ENCODE data around the gene DCUN1D1.

The DCUN1D1 gene

GRCh38 chr3:182986021-182986420, 5.7 kb upstream of the DCUN1D1 start:
- Histone ChIP-seq H3K27me3 (ENCODE audit: insufficient read depth, poor library complexity, severe bottlenecking) (no peaks in the 10 kb centered on the region), H3K4me3 (replicated peaks; ENCODE audit: insufficient read depth, low read length) (no peak overlapping the region), H3K27ac (replicated peaks) (no peak overlapping the region)
- TF ChIP-seq, protein P1, sequence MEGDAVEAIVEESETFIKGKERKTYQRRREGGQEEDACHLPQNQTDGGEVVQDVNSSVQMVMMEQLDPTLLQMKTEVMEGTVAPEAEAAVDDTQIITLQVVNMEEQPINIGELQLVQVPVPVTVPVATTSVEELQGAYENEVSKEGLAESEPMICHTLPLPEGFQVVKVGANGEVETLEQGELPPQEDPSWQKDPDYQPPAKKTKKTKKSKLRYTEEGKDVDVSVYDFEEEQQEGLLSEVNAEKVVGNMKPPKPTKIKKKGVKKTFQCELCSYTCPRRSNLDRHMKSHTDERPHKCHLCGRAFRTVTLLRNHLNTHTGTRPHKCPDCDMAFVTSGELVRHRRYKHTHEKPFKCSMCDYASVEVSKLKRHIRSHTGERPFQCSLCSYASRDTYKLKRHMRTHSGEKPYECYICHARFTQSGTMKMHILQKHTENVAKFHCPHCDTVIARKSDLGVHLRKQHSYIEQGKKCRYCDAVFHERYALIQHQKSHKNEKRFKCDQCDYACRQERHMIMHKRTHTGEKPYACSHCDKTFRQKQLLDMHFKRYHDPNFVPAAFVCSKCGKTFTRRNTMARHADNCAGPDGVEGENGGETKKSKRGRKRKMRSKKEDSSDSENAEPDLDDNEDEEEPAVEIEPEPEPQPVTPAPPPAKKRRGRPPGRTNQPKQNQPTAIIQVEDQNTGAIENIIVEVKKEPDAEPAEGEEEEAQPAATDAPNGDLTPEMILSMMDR (IDR thresholded peaks at IDR 0.05; ENCODE audit: insufficient read depth, low read length): no peak
- no peak for TF ChIP-seq GABPA (IDR thresholded peaks at IDR 0.05; ENCODE audit: low read depth)
- no peak for TF ChIP-seq POLR2AphosphoS5 (IDR thresholded peaks at IDR 0.05; ENCODE audit: low read depth)
- no peak for TF ChIP-seq REST (IDR thresholded peaks at IDR 0.05; ENCODE audit: insufficient replicate concordance, low read depth)
- DNase-seq (ENCODE audit: low read depth in 1 of 2, low spot score in 1 of 2): no peak

GRCh38 chr3:182983876-182984275, 3.5 kb upstream of the DCUN1D1 start:
- H3K27ac ChIP-seq (replicated peaks): no peak overlapping the region
- no peak for DNase-seq (ENCODE audit: low read depth in 1 of 2, low spot score in 1 of 2)
- no peak overlapping the region for H3K4me3 ChIP-seq (replicated peaks; ENCODE audit: insufficient read depth, low read length)
- TF ChIP-seq GABPA (IDR thresholded peaks at IDR 0.05; ENCODE audit: low read depth) (no peak), REST (IDR thresholded peaks at IDR 0.05; ENCODE audit: insufficient replicate concordance, low read depth) (no peak), SPI1 (IDR thresholded peaks at IDR 0.05; ENCODE audit: borderline replicate concordance, low read depth) (no peak), POLR2AphosphoS5 (IDR thresholded peaks at IDR 0.05; ENCODE audit: low read depth) (no peak)
- TF ChIP-seq, protein P1 (IDR thresholded peaks at IDR 0.05; ENCODE audit: insufficient read depth, low read length): no peak
- H3K27me3 ChIP-seq (ENCODE audit: insufficient read depth, poor library complexity, severe bottlenecking): no peaks in the 10 kb centered on the region

GRCh38 chr3:182981038-182981380, 671 bp upstream of the DCUN1D1 start:
- Histone ChIP-seq H3K27me3 (ENCODE audit: insufficient read depth, poor library complexity, severe bottlenecking) (no peaks in the 10 kb centered on the region), H3K4me3 (replicated peaks; ENCODE audit: insufficient read depth, low read length) (peak overlapping the region; percentile 93), H3K27ac (replicated peaks) (no peak overlapping the region)
- no peak for DNase-seq (ENCODE audit: low read depth in 1 of 2, low spot score in 1 of 2)
- TF ChIP-seq, protein P1 (IDR thresholded peaks at IDR 0.05; ENCODE audit: insufficient read depth, low read length): no peak
- TF ChIP-seq POLR2AphosphoS5 (IDR thresholded peaks at IDR 0.05; ENCODE audit: low read depth) (no peak), SPI1 (IDR thresholded peaks at IDR 0.05; ENCODE audit: borderline replicate concordance, low read depth) (no peak), REST (IDR thresholded peaks at IDR 0.05; ENCODE audit: insufficient replicate concordance, low read depth) (no peak), GABPA (IDR thresholded peaks at IDR 0.05; ENCODE audit: low read depth) (no peak)
